HepG2 (cell line): Measurements from ENCODE around the gene TRIM4. TPM values are rescaled to one million over a fixed set of nuclear protein-coding genes. Genes with fewer than 3 reads are reported as not detected.

ENCODE experiments used
- AHR ChIP-seq: IDR thresholded peaks from 2 replicates; pipeline ENCODE4 v1.6.1; 2018; ENCODE audit warnings: missing genetic modification reagents, missing compliant biosample characterization
- ARID5B ChIP-seq: IDR thresholded peaks from 2 replicates; pipeline ENCODE4 v1.4.0; 2020; ENCODE audit warnings: mild to moderate bottlenecking, missing genetic modification reagents
- ARNT ChIP-seq: fragments of 450-650 bp; IDR thresholded peaks from 2 replicates; pipeline ENCODE4 v1.6.1; 2017
- BRCA1 ChIP-seq: sonication (generic); formaldehyde crosslinking; IDR thresholded peaks from 2 replicates; pipeline ENCODE4 v1.4.0; 2020; ENCODE audit warnings: missing genetic modification reagents
- BRD4 ChIP-seq: sonication (generic); formaldehyde crosslinking; IDR thresholded peaks from 2 replicates; pipeline ENCODE4 v1.4.0; 2020; ENCODE audit warnings: missing genetic modification reagents
- CHD4 ChIP-seq: fragments of 200-600 bp; sonication (generic); IDR thresholded peaks from 2 replicates; pipeline ENCODE4 v1.7.0; 2017; ENCODE audit warnings: mild to moderate bottlenecking, low read length, borderline replicate concordance
- MYC ChIP-seq: sonication (generic); formaldehyde crosslinking; IDR thresholded peaks from 2 replicates; pipeline ENCODE4 v1.9.0; 2021; ENCODE audit warnings: missing genetic modification reagents, borderline replicate concordance
- POLR2AphosphoS2 ChIP-seq: IDR thresholded peaks from 2 replicates; pipeline ENCODE4 v1.6.1; 2011; ENCODE audit warnings: low read depth, low read length, improper control_type of control experiment
- PRMT3 ChIP-seq: sonication (generic); formaldehyde crosslinking; IDR thresholded peaks from 2 replicates; pipeline ENCODE4 v1.8.1; 2022; ENCODE audit warnings: low read depth, mild to moderate bottlenecking, moderate library complexity, missing genetic modification reagents, borderline replicate concordance
- REL ChIP-seq: sonication (generic); formaldehyde crosslinking; conservative IDR thresholded peaks from 2 replicates; pipeline ENCODE4 v1.8.0; 2022; ENCODE audit warnings: mild to moderate bottlenecking, missing genetic modification reagents, moderate library complexity
- SMAD9 ChIP-seq: sonication (generic); formaldehyde crosslinking; IDR thresholded peaks from 2 replicates; pipeline ENCODE4 v1.5.1; 2020; ENCODE audit warnings: mild to moderate bottlenecking, missing genetic modification reagents
- ZFP41 ChIP-seq: sonication (generic); formaldehyde crosslinking; IDR thresholded peaks from 2 replicates; pipeline ENCODE4 v1.4.0; 2020; ENCODE audit warnings: mild to moderate bottlenecking, missing genetic modification reagents, borderline replicate concordance
- ZNF18 ChIP-seq: sonication (generic); formaldehyde crosslinking; IDR thresholded peaks from 2 replicates; pipeline ENCODE4 v1.8.0; 2022; ENCODE audit warnings: mild to moderate bottlenecking, missing genetic modification reagents; ENCODE audit not compliant: insufficient replicate concordance
- ZNF256 ChIP-seq: sonication (generic); formaldehyde crosslinking; conservative IDR thresholded peaks from 2 replicates; pipeline ENCODE4 v1.4.0; 2020; ENCODE audit warnings: missing genetic modification reagents
- ZNF280B ChIP-seq: sonication (generic); formaldehyde crosslinking; IDR thresholded peaks from 2 replicates; pipeline ENCODE4 v1.5.0; 2020; ENCODE audit warnings: missing genetic modification reagents, mild to moderate bottlenecking, borderline replicate concordance
- ZNF510 ChIP-seq: sonication (generic); formaldehyde crosslinking; IDR thresholded peaks from 2 replicates; pipeline ENCODE4 v1.4.0; 2020; ENCODE audit warnings: low read depth, mild to moderate bottlenecking, missing genetic modification reagents
- ZNF543 ChIP-seq: sonication (generic); formaldehyde crosslinking; IDR thresholded peaks from 2 replicates; pipeline ENCODE4 v1.4.0; 2020; ENCODE audit warnings: mild to moderate bottlenecking, missing genetic modification reagents
- ZNF564 ChIP-seq: sonication (generic); formaldehyde crosslinking; IDR thresholded peaks from 2 replicates; pipeline ENCODE4 v1.8.1; 2023; ENCODE audit warnings: mild to moderate bottlenecking, missing genetic modification reagents
- polyA plus RNA-seq, 8 experiments: library from polyadenylated mRNA; depleted of rRNA in 3 of 8; stranded (reverse) in 7 of 8; unstranded in 1 of 8; fragments of >200 nt; fragmentation: Illumina TruSeq in 4 of 8; extraction: Trizol in 4 of 8; gene quantifications; 2 replicates each; pipeline versions ENCODE4 v1.2.1 to v1.2.3, GENCODE V29; 2011 to 2016; ENCODE audit warnings: low read depth in 4 of 8, missing spikeins in 1 of 8, mixed read lengths in 1 of 8; ENCODE audit not compliant: insufficient read depth in 1 of 8
- total RNA-seq, 5 experiments: library from RNA; depleted of rRNA; stranded (reverse); fragments of >200 nt; fragmentation: Illumina TruSeq; extraction: Trizol; gene quantifications; 2 replicates each; pipeline ENCODE4 v1.2.3, GENCODE V29; 2016; ENCODE audit warnings: low read depth in 1 of 5

The TRIM4 gene
- total and polyA plus RNA-seq, 2 of the 13 experiments (the other 11 are each of a cell fraction or from before 2014, with no cell fraction given): 17.6 to 21.7 TPM

GRCh38 chr7:99860281-99861127 lies 58.8 kb downstream of the TRIM4 start (continued):
- TF ChIP-seq REL (CRISPR knock-in tag) (no peak), AHR (CRISPR knock-in tag) (no peak), ZNF18 (no peak), CHD4 (no peak; the same call in 1 of the 2 replicates), SMAD9 (no peak), ZNF256 (no peak), ZNF564 (CRISPR knock-in tag) (no peak), ZNF543 (CRISPR knock-in tag) (no peak), ARID5B (peak; percentile 79), POLR2AphosphoS2 (no peak), ZNF280B (CRISPR knock-in tag) (no peak), PRMT3 (CRISPR knock-in tag) (no peak), BRCA1 (no peak), ARNT (no peak), ZNF510 (CRISPR knock-in tag) (no peak), MYC (CRISPR knock-in tag) (no peak), ZFP41 (no peak), BRD4 (CRISPR knock-in tag) (no peak)
